ENCODE results near the gene DHDH.
"Not testable (repeated sequence)": the region's sequence is repeated elsewhere in the genome, so short reads cannot be mapped to it uniquely, and the experiment has no call there.

The DHDH gene

DNA sequence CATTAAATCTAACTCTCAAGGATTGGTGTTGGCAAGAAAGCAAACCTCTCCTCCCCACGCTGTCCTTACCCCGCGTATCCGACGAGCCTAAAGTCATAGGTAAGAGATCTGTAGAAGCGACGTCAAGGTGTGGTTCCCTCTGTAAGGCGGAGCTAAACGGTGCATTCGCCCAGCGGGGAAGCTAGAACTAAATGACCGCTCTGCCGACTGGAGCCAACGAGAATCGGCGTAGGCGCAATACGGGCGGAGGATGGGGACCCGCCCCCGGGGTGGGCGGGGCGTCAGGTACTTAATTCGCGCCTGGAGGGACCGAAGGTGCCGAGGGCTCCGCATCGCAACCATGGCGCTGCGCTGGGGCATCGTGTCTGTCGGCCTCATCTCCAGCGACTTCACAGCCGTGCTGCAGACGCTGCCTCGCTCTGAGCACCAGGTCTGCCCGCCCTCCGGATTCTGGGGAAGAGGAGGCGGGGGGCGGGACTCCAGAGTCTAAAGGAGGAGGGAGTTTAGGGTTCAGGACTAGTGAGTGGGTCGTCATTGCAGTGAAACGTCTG, at the start of gene DHDH:
DHDH (plus strand) TSS at position 318 of the 551 bp plus-strand sequence; CDS start at position 341, 23 bp downstream.
- DNase-seq, result peak; percentile 57

DNA sequence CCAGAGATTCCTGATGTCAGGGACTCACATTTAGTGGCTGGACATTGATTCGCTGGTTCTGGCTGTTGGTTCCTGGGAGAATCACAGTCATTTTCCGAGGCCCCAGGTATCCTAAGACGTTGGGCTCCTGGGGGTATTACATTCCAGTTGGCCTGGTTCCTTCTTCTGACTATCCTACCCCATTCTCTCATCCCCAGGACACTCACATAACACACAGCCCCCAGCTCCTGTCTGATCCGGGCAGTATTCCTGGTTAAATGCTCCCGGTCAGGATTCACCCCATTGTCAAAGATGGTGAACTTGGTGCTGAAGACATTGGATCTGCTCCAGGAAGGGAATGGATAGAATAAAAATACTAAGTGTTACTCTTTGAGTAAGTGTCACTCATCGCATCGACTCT, 49.8 kb upstream of the DHDH start:
- no peak for DNase-seq

DNA sequence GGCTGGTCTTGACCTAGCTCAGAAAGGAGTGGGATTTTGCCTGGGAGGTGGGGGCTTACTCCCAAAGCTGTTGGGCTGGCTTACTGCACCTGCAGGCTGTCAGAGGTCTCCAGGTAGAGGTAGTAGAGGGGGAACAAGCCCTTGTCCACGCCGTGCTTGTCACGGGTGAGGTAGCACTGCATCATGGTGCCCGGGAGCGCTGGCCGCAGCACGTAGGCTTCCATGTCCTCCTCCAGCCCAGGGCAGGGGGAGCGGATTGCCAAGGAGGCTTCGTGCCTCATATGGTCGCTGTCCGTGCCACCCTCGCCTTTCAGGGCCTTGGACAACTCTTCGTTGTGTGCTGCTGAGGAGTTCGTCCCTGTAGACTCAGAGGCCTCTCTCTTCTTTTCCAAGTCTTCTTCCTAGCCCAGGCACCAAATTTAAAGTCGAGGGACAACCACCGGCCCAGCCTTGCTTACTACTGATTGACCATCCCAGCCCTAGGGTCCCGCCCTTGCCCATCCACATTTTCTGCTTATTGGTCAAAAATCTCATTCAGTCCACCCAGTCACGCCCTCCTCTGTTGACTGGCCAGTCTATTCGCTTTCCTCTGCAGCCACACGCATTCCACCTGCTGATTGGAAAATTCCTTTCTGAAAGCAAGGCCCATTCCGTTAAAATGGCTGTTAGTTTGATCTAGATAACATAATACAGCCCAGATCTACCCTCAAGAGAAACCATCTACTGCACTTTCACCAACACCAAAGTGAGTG, 45.5 kb upstream of the DHDH start:
- no peak for DNase-seq

DNA sequence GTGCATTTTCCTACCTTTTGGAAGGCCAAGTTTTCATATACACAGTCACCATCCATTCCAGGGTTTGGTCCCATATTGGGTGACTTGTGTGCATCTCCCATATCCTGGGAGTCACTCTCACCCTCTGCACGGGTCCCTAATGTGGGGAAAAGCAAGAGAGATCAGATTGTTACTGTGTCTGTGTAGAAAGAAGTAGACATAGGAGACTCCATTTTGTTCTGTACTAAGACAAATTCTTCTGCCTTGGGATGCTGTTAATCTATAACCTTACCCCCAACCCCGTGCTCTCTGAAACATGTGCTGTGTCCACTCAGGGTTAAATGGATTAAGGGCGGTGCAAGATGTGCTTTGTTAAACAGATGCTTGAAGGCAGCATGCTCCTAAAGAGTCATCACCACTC, 44.0 kb upstream of the DHDH start:
- not testable (repeated sequence) for DNase-seq

DNA sequence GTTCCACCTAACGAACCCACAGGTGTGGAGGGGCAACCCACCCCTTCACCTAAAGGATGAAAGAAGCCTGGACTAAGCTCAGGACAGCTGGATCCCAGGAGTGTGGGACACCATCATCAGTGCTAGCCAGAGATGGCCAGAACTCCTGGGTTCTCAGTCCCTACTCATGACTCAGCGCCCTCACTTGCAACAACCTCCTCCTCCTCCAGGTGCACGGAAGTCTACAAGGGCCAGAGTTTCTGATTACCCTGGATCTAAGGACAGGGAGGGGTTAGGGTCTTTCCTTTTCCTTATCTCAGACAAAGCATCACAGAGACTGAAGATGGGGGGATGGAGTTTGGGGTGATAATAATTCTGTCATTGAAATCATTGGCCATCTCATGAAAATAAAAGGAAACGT, 42.9 kb upstream of the DHDH start:
- no peak for DNase-seq

DNA sequence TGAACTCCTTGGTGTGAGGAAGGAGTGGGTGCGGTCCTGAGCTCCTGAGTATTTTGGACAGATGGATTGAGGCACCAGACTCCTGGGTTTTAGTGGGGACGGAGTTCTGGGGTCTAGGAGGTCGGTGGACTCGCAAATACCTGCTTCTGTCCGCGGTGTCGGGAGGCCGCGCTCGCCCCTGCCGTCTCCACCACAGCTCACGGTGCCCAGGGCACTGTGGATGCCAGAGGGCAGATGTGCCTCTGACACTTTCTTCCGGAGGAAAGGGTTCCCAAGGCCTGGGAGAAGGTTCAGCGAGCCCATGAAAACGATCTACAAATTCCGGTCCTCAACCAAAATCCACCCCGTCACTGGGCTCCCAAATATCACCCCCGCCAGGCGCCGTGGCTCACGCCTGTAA, 38.3 kb upstream of the DHDH start:
- DNase-seq, result no peak

DNA sequence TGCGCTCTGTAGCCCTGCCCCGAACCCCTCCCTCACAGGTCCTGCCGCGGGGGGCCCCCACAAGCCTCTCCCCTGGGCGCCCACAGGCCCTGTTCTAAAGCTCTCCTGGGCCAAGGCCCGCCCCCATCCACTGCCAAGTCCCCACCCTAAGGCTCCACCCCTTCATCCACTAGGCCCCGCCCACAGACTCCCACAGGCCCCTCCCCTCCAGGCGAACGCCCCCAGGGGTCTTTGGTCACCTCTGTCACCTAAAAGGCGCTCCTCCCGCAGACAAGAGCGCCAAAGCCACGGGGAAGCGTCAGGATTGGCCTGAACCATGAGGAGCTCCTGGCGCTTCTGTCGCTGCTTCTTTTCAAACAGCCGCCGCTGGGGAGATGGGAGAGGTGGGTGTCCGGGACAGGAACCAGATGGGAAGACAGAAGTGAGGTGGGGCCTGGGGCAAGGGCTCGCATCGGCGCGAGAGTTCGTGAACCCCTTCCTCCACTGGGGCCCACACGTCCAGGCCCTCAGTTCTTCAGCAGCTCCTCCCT, 37.2 kb upstream of the DHDH start:
- DNase-seq, result no peak

DNA sequence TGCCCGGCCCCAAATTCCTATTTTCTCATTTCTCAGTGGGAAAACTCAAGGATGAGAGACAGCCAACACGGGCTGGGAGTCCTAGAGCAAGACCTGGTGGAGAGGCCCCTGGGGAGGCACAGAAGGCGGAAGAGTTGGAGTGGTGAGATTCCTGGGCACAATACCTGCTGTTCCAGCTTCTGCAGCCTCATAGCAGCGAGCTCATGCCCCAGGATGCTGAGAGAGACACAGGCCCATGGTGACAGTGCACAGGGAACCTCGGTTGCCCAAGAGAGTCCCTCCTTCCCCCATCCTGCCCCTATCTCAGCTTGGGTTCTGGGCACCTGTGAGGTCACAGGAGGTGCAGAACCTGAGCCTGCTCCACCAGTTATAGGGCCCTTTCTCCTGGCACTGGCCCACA, 36.3 kb upstream of the DHDH start:
- no peak for DNase-seq

DNA sequence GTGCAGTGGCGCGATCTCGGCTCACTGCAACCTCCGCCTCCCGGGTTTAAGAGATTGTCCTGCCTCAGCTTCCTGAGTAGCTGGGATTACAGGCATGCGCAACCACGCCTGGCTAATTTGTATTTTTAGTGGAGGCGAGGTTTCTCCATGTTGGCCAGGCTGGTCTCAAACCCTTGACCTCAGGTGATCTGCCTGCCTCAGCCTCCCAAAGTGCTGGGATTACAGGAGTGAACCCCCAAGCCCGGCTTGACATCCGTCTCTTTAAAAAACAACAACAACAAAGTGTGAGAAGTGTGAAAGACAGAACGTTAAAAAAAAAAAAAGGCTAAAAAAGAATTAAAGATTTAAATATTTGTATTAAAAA, 34.1 kb upstream of the DHDH start:
- DNase-seq, result not testable (repeated sequence)

DNA sequence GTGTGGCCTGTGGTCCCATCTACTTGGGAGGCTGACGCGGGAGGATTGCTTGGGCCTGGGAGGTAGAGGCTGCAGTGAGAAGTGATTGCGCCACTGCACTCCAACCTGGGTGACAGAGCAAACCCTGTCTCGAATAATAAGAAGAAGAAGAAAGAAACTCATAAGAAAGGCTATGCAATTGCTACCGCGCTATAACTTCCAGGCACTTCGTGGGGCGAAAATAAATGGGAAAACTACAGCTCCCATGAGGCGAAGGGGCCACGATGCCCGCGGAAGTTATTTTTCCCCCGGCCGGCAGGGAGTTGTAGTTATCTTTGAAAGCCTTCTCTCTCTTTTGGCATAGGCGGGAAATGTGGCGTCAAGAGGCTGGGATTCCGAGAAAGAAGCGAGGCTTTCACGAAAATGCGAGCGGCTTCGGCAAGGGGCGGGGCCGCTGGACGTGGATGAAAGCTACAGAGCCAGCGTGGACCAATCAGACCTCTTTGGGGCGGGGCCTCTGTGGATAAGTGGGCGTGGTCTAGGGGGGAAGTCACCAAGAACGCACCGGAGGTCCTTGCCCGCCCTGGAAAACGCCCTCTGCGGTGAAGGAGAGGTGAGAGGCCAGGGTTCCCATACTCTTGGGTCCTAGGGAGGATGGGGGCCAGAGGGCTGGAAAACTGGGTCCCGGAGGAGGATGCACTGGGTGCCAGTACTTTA, 33.6 kb upstream of the DHDH start, which contains the start of gene NUCB1:
NUCB1 (plus strand) TSS at position 532 of the 696 bp plus-strand sequence. CDS start 485 bp downstream, outside the sequence.
- peak; percentile 95 for DNase-seq

DNA sequence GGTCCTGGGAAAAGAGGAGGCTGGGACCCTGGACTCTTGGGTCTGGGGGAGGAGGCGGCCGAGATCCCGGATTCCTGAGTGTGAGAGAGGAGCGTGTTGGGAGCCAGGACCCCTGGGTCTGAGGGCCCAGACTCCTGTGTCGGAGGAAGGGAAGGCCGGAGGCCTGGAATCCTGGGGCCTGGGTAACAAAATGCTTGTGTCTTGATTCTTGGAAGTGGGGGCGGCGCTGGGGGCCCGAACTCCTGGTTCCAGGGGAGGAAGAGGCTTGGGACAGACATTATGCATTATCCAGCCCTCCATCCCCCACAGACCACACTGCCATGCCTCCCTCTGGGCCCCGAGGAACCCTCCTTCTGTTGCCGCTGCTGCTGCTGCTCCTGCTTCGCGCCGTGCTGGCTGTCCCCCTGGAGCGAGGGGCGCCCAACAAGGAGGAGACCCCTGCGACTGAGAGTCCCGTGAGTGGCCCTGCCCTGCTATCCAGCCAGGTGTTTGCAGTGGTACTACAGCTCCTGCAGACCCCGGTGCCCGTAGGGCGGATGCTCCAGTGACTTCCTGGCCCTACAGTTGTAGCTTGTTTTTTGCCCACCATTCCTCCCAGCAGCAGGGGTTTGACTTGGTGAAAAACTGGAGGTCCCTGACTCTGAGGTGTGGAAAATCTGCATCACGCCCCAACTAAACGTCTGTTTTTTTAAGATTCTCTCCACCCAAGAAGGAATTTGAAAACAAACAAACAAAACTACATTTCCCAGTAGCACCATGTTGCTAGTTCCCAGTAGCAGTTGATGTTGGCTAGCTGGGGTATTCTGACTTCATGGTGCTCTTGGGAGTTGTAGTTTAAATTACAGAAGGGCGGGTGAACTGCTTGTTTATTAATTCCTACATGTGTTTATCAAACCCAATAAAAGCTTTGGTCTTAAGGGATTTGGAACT, 32.8 kb upstream of the DHDH start:
- no peak for DNase-seq

DNA sequence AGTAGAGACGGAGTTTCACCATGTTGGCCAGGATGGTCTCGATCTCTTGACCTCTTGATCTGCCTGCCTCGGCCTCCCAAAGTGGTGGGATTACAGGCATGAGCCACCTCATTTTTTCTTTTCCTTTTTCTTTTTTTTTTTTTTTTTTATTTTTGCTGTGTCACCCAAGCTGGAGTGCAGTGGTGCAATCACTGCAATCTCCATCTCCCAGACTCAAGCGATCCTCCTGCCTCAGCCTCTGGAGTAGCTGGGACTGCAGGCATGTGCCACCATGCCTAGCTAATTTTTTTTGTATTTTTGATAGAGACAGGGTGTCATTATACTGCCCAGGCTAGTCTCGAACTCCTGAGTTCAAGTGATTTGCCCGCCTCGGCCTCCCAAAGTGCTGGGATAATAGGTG, 31.2 kb upstream of the DHDH start:
- not testable (repeated sequence) for DNase-seq

DNA sequence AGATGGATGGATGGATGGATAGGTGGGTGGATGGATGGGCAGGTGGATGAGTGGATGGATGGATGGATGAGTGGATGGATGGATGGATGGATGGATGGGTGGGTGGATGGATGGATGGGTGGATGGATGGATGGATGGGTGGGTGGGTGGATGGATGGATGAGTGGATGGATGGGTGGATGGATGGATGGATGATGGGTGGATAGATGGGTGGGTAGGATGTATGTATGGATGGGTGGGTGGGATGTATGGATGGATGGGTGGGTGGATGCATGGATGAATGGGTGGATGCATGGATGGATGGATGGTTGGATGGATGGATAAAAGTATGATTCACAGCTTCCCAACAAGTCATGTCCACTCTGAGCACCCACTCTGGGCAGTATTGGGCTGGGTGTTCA, 29.7 kb upstream of the DHDH start:
- not testable (repeated sequence) for DNase-seq

DNA sequence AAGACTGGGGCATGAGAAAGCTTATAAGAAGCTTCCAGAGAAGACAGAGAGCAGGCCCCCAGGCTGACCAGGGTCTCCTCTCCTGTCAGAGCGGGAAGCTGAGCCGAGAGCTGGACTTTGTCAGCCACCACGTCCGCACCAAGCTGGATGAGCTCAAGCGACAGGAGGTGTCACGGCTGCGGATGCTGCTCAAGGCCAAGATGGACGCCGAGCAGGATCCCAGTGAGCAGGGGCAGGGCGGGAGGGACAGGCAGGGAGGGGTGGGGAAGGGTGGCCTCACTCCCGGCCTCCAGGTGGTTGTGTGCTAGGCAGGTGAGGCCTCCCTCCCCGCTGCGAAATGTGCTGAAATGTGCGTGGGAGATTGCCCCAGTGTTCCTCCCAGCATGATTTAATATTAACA, 27.8 kb upstream of the DHDH start:
- DNase-seq, result no peak

DNA sequence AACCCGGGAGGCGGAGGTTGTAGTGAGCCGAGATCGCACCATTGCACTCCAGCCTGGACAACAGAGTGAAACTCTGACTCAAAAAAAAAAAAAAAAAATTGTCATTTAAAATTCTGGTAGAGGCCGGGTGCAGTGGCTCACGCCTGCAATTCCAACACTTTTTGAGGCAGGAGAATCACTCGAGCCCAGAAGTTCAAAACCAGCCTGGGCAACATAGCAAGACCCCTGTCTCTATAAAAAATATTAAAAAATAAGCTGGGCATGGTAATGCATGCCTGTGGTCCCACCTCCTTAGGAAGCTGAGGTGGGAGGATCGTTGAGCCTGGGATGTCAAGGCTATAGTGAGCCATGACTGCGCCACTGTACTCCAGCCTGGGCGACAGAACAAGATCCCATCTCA, 27.2 kb upstream of the DHDH start:
- no peak for DNase-seq

DNA sequence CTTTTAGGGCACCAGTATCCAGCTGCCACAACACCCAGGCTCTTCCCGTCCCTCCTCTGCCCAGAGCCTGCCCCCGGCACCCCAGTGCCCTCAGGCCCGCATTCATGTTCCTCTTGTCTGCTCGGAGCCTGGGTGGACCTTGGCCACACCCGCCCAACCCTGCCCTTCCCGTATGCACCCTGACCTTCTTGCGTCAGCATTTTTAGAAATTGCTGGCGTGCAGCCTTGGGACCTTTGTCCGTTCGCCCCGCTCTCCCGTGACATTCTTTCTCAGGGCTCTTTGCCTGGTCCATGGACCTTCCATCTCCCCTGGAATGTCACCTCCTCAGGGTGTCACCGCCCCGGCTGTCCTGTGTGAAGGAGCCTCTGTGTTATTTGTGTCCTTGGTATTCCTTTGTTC, 25.8 kb upstream of the DHDH start:
- DNase-seq, result no peak

DNA sequence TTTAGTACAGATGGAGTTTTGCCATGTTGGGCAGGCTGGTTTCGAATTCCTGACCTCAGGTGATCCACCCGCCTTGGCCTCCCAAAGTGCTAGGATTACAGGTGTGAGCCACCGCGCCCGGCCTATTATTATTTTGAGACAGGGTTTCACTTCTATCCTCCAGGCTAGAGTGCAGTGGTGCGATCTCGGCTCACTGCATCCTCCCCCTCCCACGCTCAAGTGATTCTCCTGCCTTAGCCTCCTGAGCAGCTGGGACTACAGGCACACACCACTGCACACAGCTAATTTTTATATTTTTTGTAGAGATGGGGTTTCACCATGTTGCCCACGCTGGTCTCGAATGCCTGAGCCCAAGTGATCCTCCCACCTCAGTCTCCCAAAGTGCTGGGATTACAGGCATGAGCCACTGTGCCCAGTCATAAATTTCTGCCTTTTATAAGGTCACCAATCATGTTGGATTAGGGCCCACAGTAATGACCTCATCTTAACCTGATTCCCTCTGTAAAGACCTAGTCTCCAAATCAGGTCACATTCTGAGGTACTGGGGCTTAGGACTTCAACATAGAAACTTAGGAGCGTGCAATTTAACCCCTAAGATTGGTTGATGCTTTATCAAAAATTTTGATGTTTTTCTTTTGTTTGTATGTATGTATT, 23.9 kb upstream of the DHDH start:
- DNase-seq, result not testable (repeated sequence)

DNA sequence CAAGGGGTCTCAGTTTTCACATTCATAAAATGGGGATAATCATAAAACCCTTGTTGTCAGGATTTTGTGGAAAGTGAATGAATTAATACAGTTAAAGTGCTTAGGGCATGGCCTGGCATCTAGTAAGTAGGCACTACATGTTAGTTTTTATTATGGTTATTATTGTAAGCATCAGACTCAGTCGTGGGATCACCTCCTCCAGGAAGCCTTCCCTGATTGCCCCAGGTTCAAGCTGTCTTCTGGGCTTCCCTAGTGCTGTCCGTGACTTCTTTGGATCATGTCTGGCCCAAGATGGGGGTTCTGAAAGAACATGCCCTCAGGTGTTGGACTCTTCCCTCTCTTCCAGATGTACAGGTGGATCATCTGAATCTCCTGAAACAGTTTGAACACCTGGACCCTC, 22.7 kb upstream of the DHDH start:
- DNase-seq, result no peak

DNA sequence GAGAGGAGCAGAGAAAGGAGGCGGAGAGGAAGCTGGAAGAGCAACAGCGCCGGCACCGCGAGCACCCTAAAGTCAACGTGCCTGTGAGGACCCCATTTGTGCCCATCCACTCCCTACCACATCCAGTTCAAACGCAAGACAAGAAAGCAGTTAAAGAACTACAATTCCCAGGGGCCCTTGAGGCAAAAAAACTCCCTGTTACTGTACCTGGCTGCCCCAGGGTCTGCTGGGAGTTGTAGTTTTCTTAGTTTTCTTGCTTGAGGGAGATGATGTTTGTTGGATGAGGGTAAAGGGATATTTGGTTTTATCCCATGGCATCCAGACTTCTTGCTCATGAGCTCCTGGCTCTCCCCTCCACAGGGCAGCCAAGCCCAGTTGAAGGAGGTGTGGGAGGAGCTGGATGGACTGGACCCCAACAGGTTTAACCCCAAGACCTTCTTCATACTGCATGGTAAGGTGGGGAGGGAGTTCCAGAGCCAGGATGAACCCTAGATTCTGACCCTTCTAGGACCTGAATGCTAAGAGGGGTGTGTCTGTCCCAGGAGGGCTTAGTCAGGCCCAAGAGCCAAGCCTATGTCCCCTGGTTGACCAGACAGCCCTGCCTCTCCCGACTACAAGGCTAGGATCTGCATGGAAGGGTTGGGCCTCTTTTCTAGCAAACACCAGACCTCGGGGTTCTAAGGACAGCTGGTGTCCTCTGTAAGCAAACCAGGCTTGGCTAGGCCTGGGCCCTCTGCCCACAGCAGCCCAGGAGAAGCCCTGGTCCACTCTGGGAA, 20.2 kb upstream of the DHDH start:
- DNase-seq, result no peak

DNA sequence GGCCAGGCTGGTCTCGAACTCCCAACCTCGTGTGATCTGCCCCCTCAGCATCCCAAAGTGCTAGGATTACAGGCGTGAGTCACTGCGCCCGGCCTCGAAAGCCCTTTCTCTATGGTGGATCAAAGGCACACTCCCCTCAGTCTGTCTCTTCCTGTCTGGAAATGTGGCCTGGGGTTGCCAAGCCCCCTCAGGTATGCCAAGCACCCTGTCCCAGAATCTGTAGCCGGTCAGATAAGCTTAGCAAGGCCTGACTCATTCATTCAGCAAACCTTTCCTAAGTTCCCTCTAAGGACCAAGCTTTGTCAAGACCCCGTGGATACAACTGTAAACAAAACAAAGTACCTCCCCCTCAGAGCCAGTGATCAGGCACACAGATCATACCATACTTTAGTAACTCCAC, 19.3 kb upstream of the DHDH start:
- DNase-seq, result no peak

DNA sequence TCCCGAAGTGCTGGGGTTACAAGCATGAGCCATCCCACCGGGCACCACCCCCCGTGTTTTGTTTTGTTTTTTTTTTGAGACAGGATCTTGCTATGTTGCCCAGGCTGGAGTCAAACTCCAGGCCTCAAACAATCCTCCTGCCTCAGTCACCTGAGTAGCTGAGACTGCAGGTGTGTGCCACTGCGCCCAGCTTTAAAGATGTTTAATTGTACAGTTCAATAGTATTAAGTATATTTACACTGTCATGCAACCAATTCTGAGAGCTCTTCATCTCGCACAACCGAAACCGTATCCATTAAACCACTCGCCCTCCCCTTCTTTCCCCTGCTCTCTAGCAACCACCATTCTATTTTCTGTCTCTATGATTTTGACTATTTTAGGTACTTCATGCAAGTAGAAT, 17.7 kb upstream of the DHDH start:
- no peak for DNase-seq

DNA sequence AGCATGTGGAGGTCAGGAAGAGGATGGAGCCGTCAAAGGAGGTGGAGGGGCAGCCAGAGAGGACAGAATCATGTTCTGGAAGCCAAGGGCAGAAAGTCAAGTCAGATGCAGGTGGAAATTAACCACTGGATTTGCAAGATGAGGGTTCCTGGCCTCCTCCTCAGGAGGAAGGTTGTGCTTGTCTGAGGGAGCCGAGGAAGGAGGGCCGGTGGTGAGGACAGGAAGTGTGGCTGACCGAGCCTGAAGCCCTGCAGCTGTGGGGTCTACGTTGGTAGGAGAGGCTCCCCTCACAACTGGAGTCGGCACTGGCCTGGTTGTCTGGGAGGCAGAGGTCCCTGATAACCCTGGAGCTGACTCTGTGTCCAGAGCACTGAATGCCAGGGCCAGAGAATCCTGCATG, 15.4 kb upstream of the DHDH start:
- no peak for DNase-seq

Data from NCI-H1694 treated with DMSO at 0.1 percent for 48 hours (cell line).